AG10803 (cell line): ENCODE results near the gene SPACA1.
"Not testable (repeated sequence)": the region's sequence is repeated elsewhere in the genome, so short reads cannot be mapped to it uniquely, and the experiment has no call there.

Source experiments
- DNase-seq: peaks from one replicate; pipeline ENCODE4 v3.0.0; 2010; ENCODE audit warnings: low read depth
- H3K4me3 ChIP-seq: 2 replicates; pipeline ENCODE4 v1.5.1; 2011; ENCODE audit warnings: mild to moderate bottlenecking, low read length, control low read depth
- CTCF ChIP-seq: conservative IDR thresholded peaks from 2 replicates; pipeline ENCODE4 v1.5.1; 2011; ENCODE audit warnings: mild to moderate bottlenecking, low read length, control low read depth, inconsistent platforms

SPACA1 gene, protein sequence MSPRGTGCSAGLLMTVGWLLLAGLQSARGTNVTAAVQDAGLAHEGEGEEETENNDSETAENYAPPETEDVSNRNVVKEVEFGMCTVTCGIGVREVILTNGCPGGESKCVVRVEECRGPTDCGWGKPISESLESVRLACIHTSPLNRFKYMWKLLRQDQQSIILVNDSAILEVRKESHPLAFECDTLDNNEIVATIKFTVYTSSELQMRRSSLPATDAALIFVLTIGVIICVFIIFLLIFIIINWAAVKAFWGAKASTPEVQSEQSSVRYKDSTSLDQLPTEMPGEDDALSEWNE

DNA sequence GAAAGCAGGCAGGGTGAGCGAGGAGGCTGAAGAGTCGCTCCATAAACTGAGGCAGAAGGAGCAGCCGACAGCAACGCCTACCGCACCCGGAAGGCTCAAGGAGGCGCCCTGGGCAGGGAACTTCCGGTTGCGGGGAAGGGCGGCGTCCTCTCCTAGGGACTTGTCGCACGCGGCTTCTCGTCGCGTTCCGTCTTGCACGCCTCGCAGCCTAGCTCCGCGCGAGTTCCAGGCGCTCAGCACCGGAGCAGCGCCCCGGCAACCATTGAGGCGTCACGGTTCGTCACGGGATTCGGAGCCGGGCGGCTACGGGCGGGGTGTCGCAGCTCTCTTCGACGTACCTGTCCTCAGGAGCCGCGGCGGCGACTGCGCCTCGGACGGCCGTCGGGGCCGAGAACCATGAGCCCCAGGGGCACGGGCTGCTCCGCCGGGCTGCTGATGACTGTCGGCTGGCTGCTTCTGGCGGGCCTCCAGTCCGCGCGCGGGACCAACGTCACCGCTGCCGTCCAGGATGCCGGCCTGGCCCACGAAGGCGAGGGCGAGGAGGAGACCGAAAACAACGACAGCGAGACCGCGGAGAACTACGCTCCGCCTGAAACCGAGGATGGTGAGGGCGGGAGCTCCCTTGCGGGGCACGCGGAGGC is at the start of gene SPACA1:
TSS of gene SPACA1 (plus strand) at position 332 of the 641 bp plus-strand sequence. CDS start at position 397, 65 bp downstream.
- no peak for DNase-seq
- no peak for TF ChIP-seq CTCF
- H3K4me3 ChIP-seq = no peak within 1 kb of the TSS

DNA sequence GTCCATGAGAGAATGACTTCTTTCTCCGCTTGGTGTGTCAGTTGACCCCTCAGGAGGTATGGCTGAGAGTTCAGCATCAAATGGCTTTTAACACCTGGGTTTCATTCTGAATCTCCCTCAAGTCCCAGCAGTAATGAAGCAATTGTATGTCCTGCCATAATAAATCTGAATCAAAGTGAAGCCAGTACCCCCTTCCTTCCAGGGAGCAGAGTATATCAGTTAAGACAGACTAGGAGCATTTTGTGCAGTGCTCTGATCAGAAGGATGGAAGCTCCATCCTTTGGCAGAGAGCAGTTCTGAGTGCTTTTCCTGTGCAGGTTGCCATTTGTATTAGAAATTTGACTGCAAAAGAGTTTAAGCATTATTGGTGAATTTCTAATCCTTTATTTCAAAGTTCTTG is 46.9 kb upstream of the SPACA1 start:
- TF ChIP-seq CTCF = no peak
- no peak overlapping the region for H3K4me3 ChIP-seq
- DNase-seq = no peak

- H3K4me3 ChIP-seq, DNase-seq: not testable (repeated sequence)
Observed at GRCh38 chr6:88001279-88001678, 46.4 kb upstream of the SPACA1 start.

DNA sequence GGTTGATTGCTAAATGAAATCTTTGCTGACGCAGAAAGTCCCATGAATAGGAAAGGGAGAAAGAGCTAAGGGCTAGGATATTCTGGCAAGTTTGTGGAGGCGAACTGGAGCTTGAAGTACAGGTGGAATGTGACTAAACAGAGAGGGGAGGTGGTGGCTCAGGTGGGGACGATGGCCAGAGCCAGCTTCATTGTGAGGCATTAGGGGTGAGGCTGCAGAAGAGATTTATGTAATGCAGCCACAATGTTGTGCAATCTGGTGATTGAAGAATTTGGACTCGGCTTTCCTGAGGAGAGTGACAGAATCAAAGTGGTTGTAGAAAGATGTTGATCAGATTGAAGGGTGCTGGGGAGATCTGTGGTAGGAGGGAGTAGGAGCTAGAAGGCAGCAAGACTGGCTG is 42.9 kb upstream of the SPACA1 start:
- DNase-seq = no peak
- H3K4me3 ChIP-seq = no peak overlapping the region
- TF ChIP-seq CTCF = no peak

DNA sequence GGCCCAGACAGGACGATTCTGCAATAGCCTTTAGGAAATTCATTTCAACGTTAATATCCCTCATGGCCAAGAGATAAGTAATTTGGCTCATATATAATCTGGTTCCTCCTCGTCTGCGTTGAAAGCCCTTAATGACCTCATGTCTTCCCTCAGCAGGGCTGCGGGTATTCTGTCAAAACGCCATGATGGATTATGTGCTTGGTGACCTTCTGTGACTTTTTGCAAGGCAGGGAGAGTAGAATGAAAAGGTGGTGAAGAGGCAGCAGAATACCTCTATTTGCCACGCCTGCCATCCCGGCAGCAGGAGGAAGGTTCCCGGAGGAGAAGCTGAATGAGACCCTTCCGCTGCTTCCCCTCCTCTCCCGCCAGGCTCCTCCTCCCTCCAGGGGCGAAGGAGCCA is 41.1 kb upstream of the SPACA1 start:
- TF ChIP-seq CTCF = no peak
- DNase-seq = no peak
- H3K4me3 ChIP-seq = no peak overlapping the region

- no peak for TF ChIP-seq CTCF
- H3K4me3 ChIP-seq = no peak overlapping the region
- DNase-seq = no peak
Observed at GRCh38 chr6:88008411-88008810, 39.2 kb upstream of the SPACA1 start.

- DNase-seq = peak; percentile 7
- no peak overlapping the region for H3K4me3 ChIP-seq
- TF ChIP-seq CTCF = no peak
Observed at GRCh38 chr6:88008831-88009231, 38.8 kb upstream of the SPACA1 start.
